Osteoblast (primary cell): ENCODE measurements around the gene RXRG. TPM values are rescaled to one million over a fixed set of nuclear protein-coding genes. Genes with fewer than 3 reads are reported as not detected.

Source experiments
- DNase-seq: peaks from one replicate; pipeline ENCODE4 v3.0.0; 2011; ENCODE audit warnings: low spot score, mixed read lengths; ENCODE audit not compliant: insufficient read length; ENCODE audit errors: missing footprints
- H2AFZ ChIP-seq: 2 replicates; pipeline ENCODE4 v1.6.0; 2011; ENCODE audit warnings: mild to moderate bottlenecking, low read length
- H3K27ac ChIP-seq: 2 replicates; pipeline ENCODE4 v1.5.1; 2011; ENCODE audit warnings: mild to moderate bottlenecking, low read depth, low read length, moderate library complexity
- H3K27me3 ChIP-seq: 2 replicates; pipeline ENCODE4 v1.6.0; 2012; ENCODE audit warnings: mild to moderate bottlenecking, control low read depth, inconsistent platforms, low read length, moderate library complexity; ENCODE audit not compliant: insufficient read depth
- H3K36me3 ChIP-seq: 2 replicates; pipeline ENCODE4 v1.5.1; 2011; ENCODE audit warnings: mild to moderate bottlenecking, low read length, control low read depth, moderate library complexity; ENCODE audit not compliant: insufficient read depth
- H3K4me1 ChIP-seq: 2 replicates; pipeline ENCODE4 v1.5.1; 2011; ENCODE audit warnings: mild to moderate bottlenecking, low read length, control low read depth, moderate library complexity; ENCODE audit not compliant: insufficient read depth
- H3K4me2 ChIP-seq: 2 replicates; pipeline ENCODE4 v1.6.0; 2011; ENCODE audit warnings: mild to moderate bottlenecking, low read length; ENCODE audit not compliant: insufficient read depth
- H3K4me3 ChIP-seq: fragments of 200-600 bp; sonication (generic); 3 replicates; pipeline ENCODE4 v1.5.1; 2012; ENCODE audit warnings: mild to moderate bottlenecking, low read length, inconsistent platforms; ENCODE audit not compliant: insufficient read depth
- H3K79me2 ChIP-seq: 2 replicates; pipeline ENCODE4 v1.6.0; 2012; ENCODE audit warnings: mild to moderate bottlenecking, low read length, control low read depth, inconsistent platforms; ENCODE audit not compliant: insufficient read depth
- H3K9me3 ChIP-seq: 2 replicates; pipeline ENCODE4 v1.5.1; 2011; ENCODE audit warnings: low read depth, low read length, control low read depth
- H4K20me1 ChIP-seq: 2 replicates; pipeline ENCODE4 v1.6.0; 2012; ENCODE audit warnings: mild to moderate bottlenecking, low read length, control low read depth; ENCODE audit not compliant: insufficient read depth
- CTCF ChIP-seq: IDR thresholded peaks from 2 replicates; pipeline ENCODE4 v1.5.1; 2011; ENCODE audit warnings: mild to moderate bottlenecking, low read depth, low read length, moderate library complexity; ENCODE audit errors: extremely low read depth
- total RNA-seq: library from RNA; depleted of rRNA; stranded (reverse); fragments of >200 nt; gene quantifications from 2 replicates; pipeline ENCODE4 v1.2.3, GENCODE V29; 2012

Gene RXRG
- not detected in 2 replicates for total RNA-seq

GRCh38 chr1:165444897-165445370 lies at the start of gene RXRG:
RXRG (minus strand) TSS chr1:165445126; CDS start chr1:165444893, 233 bp downstream.
- Histone ChIP-seq H3K4me2 (no peak within 1 kb of the TSS), H3K36me3 (no peaks in the 10 kb centered on the region), H4K20me1 (no peaks in the 10 kb centered on the region), H3K4me3 (no peak within 1 kb of the TSS), H3K79me2 (no peaks in the 10 kb centered on the region), H3K9me3 (no peaks in the 10 kb centered on the region), H2AFZ (no peak within 1 kb of the TSS), H3K27me3 (peaks cover 28% of the 10 kb centered on the region), H3K4me1 (no peaks in the 10 kb centered on the region), H3K27ac (no peak within 1 kb of the TSS)
- peak; percentile 9 for DNase-seq
- no peak for TF ChIP-seq CTCF

- no peaks in the 10 kb centered on the region for H3K27me3 ChIP-seq
- no peak for DNase-seq
- no peaks in the 10 kb centered on the region for H3K36me3 ChIP-seq
- H2AFZ ChIP-seq, result no peak overlapping the region
- TF ChIP-seq CTCF, result no peak
- H3K4me3 ChIP-seq, result no peak overlapping the region
- H3K27ac ChIP-seq, result no peak overlapping the region
- H3K4me2 ChIP-seq, result no peak overlapping the region
- H4K20me1 ChIP-seq, result no peaks in the 10 kb centered on the region
- no peaks in the 10 kb centered on the region for H3K9me3 ChIP-seq
- no peaks in the 10 kb centered on the region for H3K4me1 ChIP-seq
- H3K79me2 ChIP-seq, result no peaks in the 10 kb centered on the region
Measured at GRCh38 chr1:165492845-165493373, 48.0 kb upstream of the RXRG start.

- Histone ChIP-seq H3K4me2 (no peak overlapping the region), H3K4me3 (no peak overlapping the region), H3K79me2 (no peaks in the 10 kb centered on the region), H3K36me3 (no peaks in the 10 kb centered on the region), H2AFZ (no peak overlapping the region), H3K9me3 (no peaks in the 10 kb centered on the region), H3K27ac (no peak overlapping the region), H4K20me1 (no peaks in the 10 kb centered on the region), H3K4me1 (no peaks in the 10 kb centered on the region), H3K27me3 (no peaks in the 10 kb centered on the region)
- TF ChIP-seq CTCF, result no peak
- no peak for DNase-seq
Measured at GRCh38 chr1:165490175-165490574, 45.2 kb upstream of the RXRG start.

- Histone ChIP-seq H2AFZ (no peak overlapping the region), H3K79me2 (no peaks in the 10 kb centered on the region), H3K27me3 (no peaks in the 10 kb centered on the region)
Measured at GRCh38 chr1:165487921-165488320, 43.0 kb upstream of the RXRG start.

More at GRCh38 chr1:165487921-165488320, 43.0 kb upstream of the RXRG start:
- Histone ChIP-seq H3K4me1 (no peaks in the 10 kb centered on the region), H4K20me1 (no peaks in the 10 kb centered on the region), H3K4me3 (no peak overlapping the region), H3K36me3 (no peaks in the 10 kb centered on the region), H3K4me2 (no peak overlapping the region), H3K9me3 (no peaks in the 10 kb centered on the region), H3K27ac (no peak overlapping the region)
- no peak for TF ChIP-seq CTCF
- no peak for DNase-seq
